Vagina (tissue), 2 donors: ENCODE results near the gene FLYWCH1. TPM values are rescaled to one million over a fixed set of nuclear protein-coding genes. Genes with fewer than 3 reads are reported as not detected.

ENCODE experiments used
- DNase-seq, 2 donors: peaks; one replicate each; pipeline ENCODE4 v3.0.0-alpha.2; 2017; ENCODE audit errors: extremely low spot score in 2 of 2
- H3K27ac ChIP-seq: fragments of 200-600 bp; sonication (generic); one replicate; pipeline ENCODE4 v1.5.1; 2019
- H3K27me3 ChIP-seq: fragments of 200-600 bp; sonication (generic); one replicate; pipeline ENCODE4 v1.5.1; 2019
- H3K36me3 ChIP-seq, 2 donors: fragments of 200-600 bp; sonication (generic); one replicate each; pipeline ENCODE4 v1.5.1; 2017 to 2019
- H3K4me1 ChIP-seq: fragments of 200-600 bp; sonication (generic); one replicate; pipeline ENCODE4 v1.5.1; 2019
- H3K4me3 ChIP-seq, 2 donors: fragments of 200-600 bp; sonication (generic); 1 replicate in 1 of 2; 2 replicates in 1 of 2; pipeline ENCODE4 v1.5.1; 2016 to 2019
- H3K9me3 ChIP-seq: fragments of 200-600 bp; sonication (generic); one replicate; pipeline ENCODE4 v1.5.1; 2019
- CTCF ChIP-seq, 3 experiments: fragments of 450-650 bp in 2 of 3; fragments of 200-600 bp in 1 of 3; sonication (generic) in 1 of 3; IDR thresholded peaks; one replicate each; pipeline ENCODE4 v1.5.1; 2017 to 2019; ENCODE audit warnings: antibody characterized with exemption in 3 of 3, mild to moderate bottlenecking in 2 of 3, moderate library complexity in 2 of 3
- POLR2A ChIP-seq, 2 donors: fragments of 450-650 bp; IDR thresholded peaks; one replicate each; pipeline ENCODE4 v1.6.1; 2017; ENCODE audit warnings: antibody characterized with exemption in 2 of 2, mild to moderate bottlenecking in 2 of 2, moderate library complexity in 2 of 2
- POLR2AphosphoS5 ChIP-seq, 2 donors: sonication (generic); formaldehyde crosslinking; IDR thresholded peaks; one replicate each; pipeline ENCODE4 v1.9.0; 2017; ENCODE audit warnings: antibody characterized with exemption in 2 of 2, mild to moderate bottlenecking in 2 of 2, low read depth in 1 of 2; ENCODE audit not compliant: insufficient read depth in 1 of 2
- intact Hi-C: fragments of 100-400 bp; cut with DNase I; formaldehyde crosslinking; loops from one replicate; pipeline ENCODE4 v1.15.1; 2023
- total RNA-seq: library from RNA; depleted of rRNA; stranded (reverse); fragments of >200 nt; gene quantifications from one replicate; pipeline ENCODE4 v1.2.3, GENCODE V29; 2016

The FLYWCH1 gene
- total RNA-seq, 1 donor from 2014 or later, result 32.9 TPM

- peaks cover 32% of the 10 kb centered on the region for H3K4me1 ChIP-seq
- peak within 1 kb of the TSS; percentile 75 to 77 for H3K4me3 ChIP-seq
- no peaks in the 10 kb centered on the region for H3K36me3 ChIP-seq
- intact Hi-C loops, result no loop called here
- peak within 1 kb of the TSS; percentile 87 for H3K27ac ChIP-seq
- H3K9me3 ChIP-seq, result no peaks in the 10 kb centered on the region
- TF ChIP-seq CTCF (IDR thresholded peaks at IDR 0.05) (no peak), POLR2A (IDR thresholded peaks at IDR 0.05) (peak in 1 of 2 donors; percentile 89), POLR2AphosphoS5 (IDR thresholded peaks at IDR 0.05; ENCODE audit: insufficient read depth in 1 of 2, low read depth in 1 of 2) (peak in 1 of 2 donors; percentile 96)
- H3K27me3 ChIP-seq, result no peaks in the 10 kb centered on the region
- no peak for DNase-seq
Observed at GRCh38 chr16:2980227-2981176, 68.8 kb downstream of the FLYWCH1 start, which contains the start of gene PKMYT1. PKMYT1 (minus strand) TSS chr16:2980446; CDS start chr16:2979657, 789 bp downstream.

GRCh38 chr16:2981177-2981898 lies 69.6 kb downstream of the FLYWCH1 start:
- Histone ChIP-seq H3K36me3 (no peaks in the 10 kb centered on the region), H3K4me3 (peak overlapping the region; percentile 75 to 77), H3K27ac (no peak overlapping the region), H3K9me3 (no peaks in the 10 kb centered on the region), H3K4me1 (peaks cover 37% of the 10 kb centered on the region), H3K27me3 (no peaks in the 10 kb centered on the region)
- DNase-seq, result no peak
- intact Hi-C loops, result no loop called here
- no peak for TF ChIP-seq POLR2A (IDR thresholded peaks at IDR 0.05)
- no peak for TF ChIP-seq POLR2AphosphoS5 (IDR thresholded peaks at IDR 0.05; ENCODE audit: insufficient read depth in 1 of 2, low read depth in 1 of 2)
- no peak for TF ChIP-seq CTCF (IDR thresholded peaks at IDR 0.05)

GRCh38 chr16:2981899-2982250 lies 70.1 kb downstream of the FLYWCH1 start:
- no peak for TF ChIP-seq POLR2AphosphoS5 (IDR thresholded peaks at IDR 0.05; ENCODE audit: insufficient read depth in 1 of 2, low read depth in 1 of 2)
- TF ChIP-seq POLR2A (IDR thresholded peaks at IDR 0.05), result no peak
- peaks cover 37% of the 10 kb centered on the region for H3K4me1 ChIP-seq
- intact Hi-C loops, result no loop called here

GRCh38 chr16:2982402-2982801 lies 70.7 kb downstream of the FLYWCH1 start:
- H3K9me3 ChIP-seq, result no peaks in the 10 kb centered on the region
- H3K27me3 ChIP-seq, result no peaks in the 10 kb centered on the region
- no peak for DNase-seq
- no peak overlapping the region for H3K4me3 ChIP-seq
- TF ChIP-seq POLR2A (IDR thresholded peaks at IDR 0.05) (no peak), POLR2AphosphoS5 (IDR thresholded peaks at IDR 0.05; ENCODE audit: insufficient read depth in 1 of 2, low read depth in 1 of 2) (no peak), CTCF (IDR thresholded peaks at IDR 0.05) (no peak)
- no peaks in the 10 kb centered on the region for H3K36me3 ChIP-seq
- intact Hi-C loops, result no loop called here
- peaks cover 37% of the 10 kb centered on the region for H3K4me1 ChIP-seq
- H3K27ac ChIP-seq, result no peak overlapping the region

More at GRCh38 chr16:2981899-2982250, 70.1 kb downstream of the FLYWCH1 start:
- H3K27me3 ChIP-seq, result no peaks in the 10 kb centered on the region
- H3K4me3 ChIP-seq, result no peak overlapping the region
- no peaks in the 10 kb centered on the region for H3K9me3 ChIP-seq
- no peak overlapping the region for H3K27ac ChIP-seq
- H3K36me3 ChIP-seq, result no peaks in the 10 kb centered on the region
- DNase-seq, result no peak

GRCh38 chr16:2983706-2984136 lies 72.0 kb downstream of the FLYWCH1 start:
- Histone ChIP-seq H3K9me3 (no peaks in the 10 kb centered on the region), H3K4me1 (peaks cover 37% of the 10 kb centered on the region), H3K36me3 (no peaks in the 10 kb centered on the region), H3K4me3 (peak overlapping the region; percentile 11 to 28), H3K27me3 (no peaks in the 10 kb centered on the region), H3K27ac (no peak overlapping the region)
- DNase-seq, result no peak
- intact Hi-C loops, result no loop called here
- TF ChIP-seq POLR2A (IDR thresholded peaks at IDR 0.05) (no peak), CTCF (IDR thresholded peaks at IDR 0.05) (peak; percentile 81 to 92 (median 92))
